ENCODE results near the gene ASNSD1. TPM values are rescaled to one million over a fixed set of nuclear protein-coding genes. Genes with fewer than 3 reads are reported as not detected.

ASNSD1 gene
- total and polyA plus RNA-seq, 7 donors, result 22.5 to 56.6 (median 41.5) TPM

DNA sequence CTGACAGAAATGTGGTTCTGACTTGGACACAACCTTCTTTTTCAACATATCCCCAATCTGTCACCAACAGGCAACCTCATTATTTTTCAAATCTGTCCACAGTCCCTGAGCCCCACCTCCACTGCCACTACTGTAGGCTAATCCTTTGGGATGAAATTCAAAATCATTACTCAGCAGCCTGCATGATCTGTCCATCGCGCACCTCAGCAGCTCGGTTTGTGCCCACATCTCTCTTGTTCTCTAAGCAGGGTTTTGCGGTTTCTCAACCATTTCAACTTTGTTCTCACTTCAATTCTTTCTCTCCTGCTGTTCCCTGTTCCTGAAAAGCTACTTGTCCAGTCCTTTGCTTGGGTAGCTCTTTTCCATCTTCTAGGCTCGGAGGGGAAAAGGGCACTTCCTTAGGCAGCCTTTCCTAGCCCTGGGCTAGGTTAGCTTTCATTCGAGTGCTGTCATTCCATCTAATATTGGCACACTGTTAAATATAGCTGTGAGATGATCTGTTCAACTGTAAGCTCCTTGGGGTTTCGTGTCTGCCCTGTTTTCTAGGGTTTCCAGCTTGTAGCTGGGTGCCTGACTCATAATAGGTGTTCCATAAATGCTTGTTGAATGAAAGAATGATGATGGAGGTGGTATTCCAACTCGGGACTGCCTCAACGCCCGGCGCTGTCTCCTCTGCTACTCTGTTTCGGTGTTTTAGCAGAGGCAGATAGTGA, 12.6 kb downstream of the ASNSD1 start:
- intact Hi-C loops (cut with DNase I), result loop anchor here (1.0 to 2.0 kb wide), 2 partner anchors 13 to 25 kb away; partner anchors contain the start of gene ASNSD1

GRCh38 chr2:189674374-189675112, 13.3 kb downstream of the ASNSD1 start, which contains the start of gene ANKAR:
ANKAR (plus strand) TSS chr2:189674670; CDS start chr2:189676491, 1,821 bp downstream.
- Histone ChIP-seq H3K4me1 (peaks cover 0 to 29% (median 14%) of the 10 kb centered on the region in 4 donors), H3K27me3 (no peaks in the 10 kb centered on the region), H3K27ac (peak within 1 kb of the TSS; percentile 85 to 98 (median 94)), H3K9me3 (no peaks in the 10 kb centered on the region), H3K36me3 (peaks cover 0 to 28% (median 0%) of the 10 kb centered on the region in 4 donors), H3K4me3 (peak within 1 kb of the TSS; percentile 53 to 70 (median 61))
- peak; percentile 94 for DNase-seq
- WGBS, 2 donors, result 1% methylated on average over 62 of the region's 62 CpGs
- intact Hi-C loops (cut with DNase I), result loop anchor here (1.0 to 2.0 kb wide), 2 partner anchors 13 to 24 kb away; partner anchors contain the start of gene ASNSD1
- TF ChIP-seq POLR2A (IDR thresholded peaks at IDR 0.05), result peak; percentile 30 to 34
- TF ChIP-seq EP300 (IDR thresholded peaks at IDR 0.05), result no peak
- peak; percentile 44 to 91 (median 62) for TF ChIP-seq CTCF (IDR thresholded peaks at IDR 0.05)
- peak; percentile 22 to 79 (median 56) for TF ChIP-seq POLR2AphosphoS5 (IDR thresholded peaks at IDR 0.05)

More for the DNA sequence above, 12.6 kb downstream of the ASNSD1 start:
- peak overlapping the region; percentile 85 to 98 (median 94) for H3K27ac ChIP-seq
- H3K36me3 ChIP-seq, result peaks cover 0 to 35% (median under 1%) of the 10 kb centered on the region in 4 donors
- no peaks in the 10 kb centered on the region for H3K9me3 ChIP-seq
- peak overlapping the region; percentile 53 to 70 (median 61) for H3K4me3 ChIP-seq
- H3K27me3 ChIP-seq, result no peaks in the 10 kb centered on the region
- DNase-seq, result no peak
- no peak for TF ChIP-seq CTCF (IDR thresholded peaks at IDR 0.05)
- TF ChIP-seq EP300 (IDR thresholded peaks at IDR 0.05), result no peak
- TF ChIP-seq POLR2AphosphoS5 (IDR thresholded peaks at IDR 0.05), result no peak
- no peak for TF ChIP-seq POLR2A (IDR thresholded peaks at IDR 0.05)
- 39 to 42% methylated on average over 12 of the region's 12 CpGs for WGBS, 2 donors
- peaks cover 0 to 26% (median 14%) of the 10 kb centered on the region in 4 donors for H3K4me1 ChIP-seq

- Histone ChIP-seq H3K27ac (no peak overlapping the region), H3K4me3 (no peak overlapping the region), H3K27me3 (no peaks in the 10 kb centered on the region), H3K36me3 (peaks cover 0 to 9% (median 0%) of the 10 kb centered on the region in 4 donors), H3K4me1 (peaks cover 0 to 31% (median 14%) of the 10 kb centered on the region in 4 donors), H3K9me3 (no peaks in the 10 kb centered on the region)
- intact Hi-C loops (cut with DNase I), result no loop called here
- no peak for TF ChIP-seq POLR2A (IDR thresholded peaks at IDR 0.05)
- no peak for TF ChIP-seq EP300 (IDR thresholded peaks at IDR 0.05)
- TF ChIP-seq POLR2AphosphoS5 (IDR thresholded peaks at IDR 0.05), result no peak
- TF ChIP-seq CTCF (IDR thresholded peaks at IDR 0.05), result no peak
- 86 to 88% methylated on average over 4 of the region's 4 CpGs for WGBS, 2 donors
- DNase-seq, result no peak
Measured at GRCh38 chr2:189676471-189676870, 15.2 kb downstream of the ASNSD1 start.

GRCh38 chr2:189679226-189679625, 18.0 kb downstream of the ASNSD1 start:
- Histone ChIP-seq H3K4me1 (peaks cover 0 to 28% (median 11%) of the 10 kb centered on the region in 4 donors), H3K36me3 (no peaks in the 10 kb centered on the region), H3K27ac (no peak overlapping the region), H3K9me3 (no peaks in the 10 kb centered on the region), H3K27me3 (no peaks in the 10 kb centered on the region), H3K4me3 (no peak overlapping the region)
- DNase-seq, result no peak
- intact Hi-C loops (cut with DNase I), result no loop called here
- TF ChIP-seq EP300 (IDR thresholded peaks at IDR 0.05) (no peak), POLR2AphosphoS5 (IDR thresholded peaks at IDR 0.05) (no peak), POLR2A (IDR thresholded peaks at IDR 0.05) (no peak), CTCF (IDR thresholded peaks at IDR 0.05) (no peak)

All from sigmoid colon (tissue), 7 donors.